Measurements from ENCODE around the gene TIGD6. TPM values are rescaled to one million over a fixed set of nuclear protein-coding genes. Genes with fewer than 3 reads are reported as not detected.

TIGD6 gene
- total and polyA plus RNA-seq, 2 experiments from 2014 or later = 1.4 to 2.1 TPM

DNA sequence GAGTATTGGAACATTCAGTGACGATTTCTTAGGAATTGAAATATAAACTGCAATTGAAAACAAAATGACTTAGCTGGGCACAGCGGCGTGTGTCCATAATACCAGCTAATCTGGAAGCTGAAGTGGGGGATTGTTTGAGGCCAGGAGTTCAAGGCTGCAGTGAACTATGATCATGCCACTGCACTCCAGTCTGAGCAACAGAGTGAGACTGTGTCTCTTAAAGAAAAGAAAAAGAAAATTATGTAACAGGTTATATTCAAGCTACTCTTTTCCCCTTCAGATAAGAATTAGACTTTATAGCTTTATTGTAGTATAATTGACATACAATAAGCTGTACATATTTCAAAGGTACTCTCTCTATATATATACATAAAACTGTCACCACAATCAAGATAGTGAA is 33.5 kb downstream of the TIGD6 start (continued):
- TF ChIP-seq ZNF462 (CRISPR knock-in tag; IDR thresholded peaks at IDR 0.05) = no peak
- no peak for TF ChIP-seq JUNB (IDR thresholded peaks at IDR 0.05; ENCODE audit: unreplicated experiment)
- no peak for TF ChIP-seq POLR2AphosphoS5 (IDR thresholded peaks at IDR 0.05; ENCODE audit: low read depth)
- no peak for TF ChIP-seq NANOG (IDR thresholded peaks at IDR 0.05; ENCODE audit: borderline replicate concordance)
- TF ChIP-seq EZH2phosphoT487 (IDR thresholded peaks at IDR 0.05; ENCODE audit: unreplicated experiment) = no peak
- TF ChIP-seq ZNF114 (CRISPR knock-in tag; IDR thresholded peaks at IDR 0.05) = no peak
- TF ChIP-seq REST (IDR thresholded peaks at IDR 0.05; ENCODE audit: unreplicated experiment) = no peak
- TF ChIP-seq ZNF331 (CRISPR knock-in tag; IDR thresholded peaks at IDR 0.05; ENCODE audit: low read depth) = no peak

Data from GM23338 (cell line).